NCI-H187 (cell line): ENCODE results near the gene ARHGDIA.

ENCODE experiments used
- DNase-seq, 2 experiments: peaks; one replicate each; lab custom pipeline; 2025; lab: John Stamatoyannopoulos, UW

Gene ARHGDIA

GRCh38 chr17:81906476-81907218 is 35.5 kb upstream of the ARHGDIA start:
- no peak for DNase-seq

DNA sequence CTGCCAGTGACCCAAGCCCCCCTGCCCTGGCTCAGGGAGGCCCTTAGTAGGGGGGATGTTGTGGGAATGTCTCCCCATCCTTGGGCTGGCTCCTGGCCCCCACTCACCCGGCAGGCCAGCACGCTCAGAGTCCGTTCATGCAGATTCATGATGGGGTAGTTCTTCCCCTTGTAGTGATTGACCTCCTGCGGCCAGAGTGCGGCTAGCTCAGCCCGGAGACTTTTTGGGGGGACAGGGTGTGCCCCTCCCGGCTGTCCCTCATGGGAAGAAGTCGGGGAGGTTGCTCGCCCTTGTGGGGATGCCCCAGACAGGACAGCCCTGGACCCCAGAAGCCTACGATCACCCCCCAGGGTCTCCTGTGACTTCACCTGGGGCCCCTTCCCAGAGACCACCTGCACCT is 34.9 kb upstream of the ARHGDIA start:
- DNase-seq: no peak

GRCh38 chr17:81905424-81905875 is 34.3 kb upstream of the ARHGDIA start:
- no peak for DNase-seq

DNA sequence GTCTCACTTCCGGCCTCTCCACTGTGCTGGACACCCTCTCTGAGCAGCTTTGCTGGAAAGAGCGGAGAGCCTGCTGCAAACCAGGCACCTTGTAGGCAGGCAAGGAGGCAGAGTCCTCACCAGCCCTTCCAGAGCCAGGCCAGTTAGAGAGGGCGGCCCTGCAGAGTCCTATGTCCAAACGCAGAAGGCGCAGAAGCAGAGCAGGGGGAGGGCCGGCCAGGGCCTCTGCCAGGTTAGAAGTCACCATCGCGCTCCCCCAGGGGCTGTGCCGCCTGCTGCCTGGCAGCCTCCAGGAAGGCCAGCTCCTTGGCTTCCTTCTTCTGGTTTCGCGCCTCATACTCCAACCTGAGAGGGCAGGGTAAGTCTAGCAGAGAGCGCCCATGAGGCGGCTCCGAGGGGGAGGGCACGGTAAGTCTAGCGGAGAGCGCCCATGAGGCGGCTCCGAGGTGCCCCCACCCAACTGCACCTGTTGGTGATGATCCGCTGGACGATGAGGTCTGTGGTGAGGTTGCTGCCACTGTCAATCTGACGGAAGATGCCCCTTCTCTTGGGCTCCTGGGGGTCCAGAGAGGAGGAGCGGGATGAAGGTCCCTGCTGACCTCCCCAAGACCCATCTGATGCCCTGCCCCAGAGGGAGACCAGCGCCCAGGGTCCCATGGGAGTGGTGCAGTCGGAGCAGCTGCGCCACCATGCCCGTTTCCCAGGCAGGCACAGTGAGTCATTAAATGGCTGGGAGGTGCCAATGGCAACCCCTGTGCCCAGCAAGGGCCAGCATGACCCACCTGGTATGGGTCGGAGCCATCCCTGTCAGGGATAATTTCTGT is 33.7 kb upstream of the ARHGDIA start:
- DNase-seq: no peak

- DNase-seq: no peak
Measured at GRCh38 chr17:81903896-81904599, 32.9 kb upstream of the ARHGDIA start.

- DNase-seq: no peak
Measured at GRCh38 chr17:81903415-81903831, 32.3 kb upstream of the ARHGDIA start.

DNA sequence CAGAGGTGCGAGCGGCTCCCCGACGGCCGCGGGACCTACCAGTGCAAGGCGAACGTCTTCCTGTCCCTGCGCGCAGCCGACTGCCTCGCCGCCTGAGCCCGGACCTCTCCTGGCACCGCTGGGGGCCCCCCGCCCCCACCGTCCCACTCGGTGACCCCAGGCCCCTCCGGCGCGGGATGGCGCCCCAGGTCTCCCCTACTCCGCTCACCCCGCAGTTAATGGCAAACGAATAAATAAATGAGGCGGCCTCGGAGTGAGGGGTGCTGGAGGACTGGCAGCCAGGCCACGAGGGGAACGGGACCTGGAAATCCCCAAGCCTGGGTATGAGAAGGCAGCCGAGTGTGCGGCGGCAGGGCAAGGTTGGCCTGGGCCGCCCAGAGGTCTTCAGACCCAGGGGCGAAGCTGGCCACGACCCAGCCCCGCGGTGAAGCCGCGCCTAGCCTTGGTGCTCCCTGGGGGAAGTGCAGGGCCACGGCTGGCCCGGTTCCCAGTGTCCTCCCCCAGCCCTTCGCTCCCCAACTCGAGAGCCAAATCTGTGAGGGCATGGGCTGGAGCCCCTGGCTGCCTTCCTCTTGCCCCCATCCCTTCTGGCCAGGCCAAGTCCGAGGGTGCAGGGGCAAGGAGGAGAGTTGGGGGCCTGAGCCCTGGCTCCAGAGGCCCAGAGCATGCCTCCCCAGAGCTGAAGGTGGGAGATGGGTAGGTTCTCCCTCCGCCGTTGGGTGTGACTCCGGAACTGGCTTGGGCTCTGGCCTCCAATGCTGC is 31.7 kb upstream of the ARHGDIA start:
- DNase-seq: no peak

DNA sequence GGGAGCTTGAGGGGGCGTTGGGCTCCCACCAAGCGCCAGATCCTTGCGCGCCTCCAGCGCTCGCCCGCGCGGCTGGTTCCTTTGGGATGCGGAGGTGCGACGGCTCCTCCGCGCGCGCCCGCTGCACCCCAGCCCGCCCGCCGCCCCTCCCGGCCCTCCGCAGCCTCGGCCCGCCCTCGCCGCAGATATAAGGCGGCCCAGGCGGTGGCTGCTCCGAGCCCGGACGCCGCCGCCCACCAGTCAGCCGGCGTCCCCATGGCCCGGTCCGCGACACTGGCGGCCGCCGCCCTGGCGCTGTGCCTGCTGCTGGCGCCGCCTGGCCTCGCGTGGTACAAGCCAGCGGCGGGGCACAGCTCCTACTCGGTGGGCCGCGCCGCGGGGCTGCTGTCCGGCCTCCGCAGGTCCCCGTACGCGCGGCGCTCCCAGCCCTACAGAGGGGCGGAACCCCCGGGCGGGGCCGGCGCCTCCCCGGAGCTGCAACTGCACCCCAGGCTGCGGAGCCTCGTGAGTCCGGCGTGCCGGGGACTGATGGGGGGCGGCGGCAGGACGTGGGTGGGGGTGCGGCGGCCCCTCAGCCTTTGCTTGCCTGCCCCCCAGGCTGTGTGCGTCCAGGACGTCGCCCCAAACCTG is 31.0 kb upstream of the ARHGDIA start, which contains the start of gene NPB:
TSS of gene NPB (plus strand) at position 216 of the 630 bp plus-strand sequence. CDS start at position 256, 40 bp downstream.
- no peak for DNase-seq

- no peak for DNase-seq
Measured at GRCh38 chr17:81901167-81902022, 30.3 kb upstream of the ARHGDIA start.

- no peak for DNase-seq
Measured at GRCh38 chr17:81900181-81900820, 29.2 kb upstream of the ARHGDIA start.

DNA sequence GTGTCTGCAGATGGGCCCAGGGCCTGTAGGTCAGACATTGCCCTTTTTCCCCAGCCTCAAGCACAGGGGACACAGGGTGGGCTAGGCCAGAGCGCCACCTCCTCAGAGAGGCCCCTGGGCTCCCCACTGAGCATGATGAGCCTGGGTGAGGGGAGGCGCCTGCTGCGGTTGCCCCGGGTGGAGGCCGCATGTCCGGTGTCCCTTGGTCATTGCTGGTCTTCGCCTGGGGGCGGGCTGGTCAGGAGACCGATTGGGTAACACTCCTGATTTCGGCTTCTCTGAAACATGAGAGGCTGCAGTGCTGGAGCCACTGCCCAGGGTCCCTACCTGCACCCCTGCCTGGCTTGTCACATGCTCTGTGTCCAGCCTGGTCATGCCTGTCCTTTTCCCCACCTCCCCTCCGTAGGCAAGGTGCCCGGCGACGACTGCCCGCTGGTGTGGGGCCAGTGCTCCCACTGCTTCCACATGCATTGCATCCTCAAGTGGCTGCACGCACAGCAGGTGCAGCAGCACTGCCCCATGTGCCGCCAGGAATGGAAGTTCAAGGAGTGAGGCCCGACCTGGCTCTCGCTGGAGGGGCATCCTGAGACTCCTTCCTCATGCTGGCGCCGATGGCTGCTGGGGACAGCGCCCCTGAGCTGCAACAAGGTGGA is 28.5 kb upstream of the ARHGDIA start:
- DNase-seq: no peak

DNA sequence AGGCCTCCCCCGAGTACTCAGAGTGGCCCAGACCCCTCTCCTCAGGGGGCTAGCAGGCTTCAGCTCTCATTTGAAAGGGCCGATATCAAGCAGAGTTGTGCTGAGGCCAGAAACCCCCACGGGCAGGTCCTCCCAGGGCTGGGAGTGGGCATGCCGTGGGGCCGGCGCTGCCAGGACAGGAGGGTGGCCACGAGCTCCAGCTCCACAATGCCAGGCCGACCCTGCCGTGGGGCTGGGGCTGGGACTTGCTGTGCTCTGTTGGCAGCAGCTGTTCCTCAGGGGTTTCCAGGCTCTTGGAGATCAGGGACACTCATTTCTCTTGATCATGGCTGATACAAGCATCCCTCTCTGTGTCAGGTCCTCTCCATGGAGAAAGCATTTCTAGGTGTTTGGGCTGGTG is 27.7 kb upstream of the ARHGDIA start:
- no peak for DNase-seq

DNA sequence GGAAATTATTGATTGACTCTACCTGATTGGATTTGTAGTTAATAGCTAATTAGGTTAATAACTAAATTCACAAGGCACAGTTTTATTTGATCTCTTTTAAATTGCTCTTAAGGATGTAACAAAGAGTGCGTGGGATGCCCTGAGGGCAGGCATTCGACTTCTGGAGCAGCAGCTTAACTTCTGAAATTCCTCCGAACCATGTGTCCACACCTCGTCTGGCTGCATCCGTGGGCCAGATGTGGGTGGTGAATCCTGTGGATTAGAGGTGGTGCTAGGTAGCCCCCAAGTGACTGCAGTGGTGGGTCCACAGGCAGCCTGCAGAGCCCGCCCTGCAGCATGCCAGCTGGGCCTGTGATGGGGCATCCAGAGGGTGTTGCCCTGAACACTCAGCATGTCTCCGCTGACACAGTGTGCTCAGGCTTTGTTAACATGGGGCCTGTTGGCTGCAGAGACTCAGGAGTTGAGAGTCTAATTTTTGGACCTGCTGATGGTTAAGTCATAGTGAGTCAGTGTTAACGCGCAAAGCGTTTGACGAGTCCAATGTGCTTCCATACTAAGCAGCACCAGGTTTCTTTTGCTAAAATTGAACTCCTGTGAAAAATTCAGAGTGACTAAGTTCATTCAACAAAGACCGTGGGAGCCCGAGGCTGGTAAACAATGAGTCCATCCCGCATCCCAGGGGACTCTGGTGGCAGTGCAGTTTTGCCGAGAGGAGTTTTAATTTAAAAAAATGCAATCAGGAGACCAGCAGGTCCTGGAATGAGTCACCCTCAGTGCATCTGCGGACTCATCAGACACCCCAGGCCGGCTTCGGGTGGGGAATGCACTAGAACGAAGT is 27.1 kb upstream of the ARHGDIA start:
- DNase-seq: no peak

GRCh38 chr17:81895400-81895799 is 24.3 kb upstream of the ARHGDIA start:
- no peak for DNase-seq

DNA sequence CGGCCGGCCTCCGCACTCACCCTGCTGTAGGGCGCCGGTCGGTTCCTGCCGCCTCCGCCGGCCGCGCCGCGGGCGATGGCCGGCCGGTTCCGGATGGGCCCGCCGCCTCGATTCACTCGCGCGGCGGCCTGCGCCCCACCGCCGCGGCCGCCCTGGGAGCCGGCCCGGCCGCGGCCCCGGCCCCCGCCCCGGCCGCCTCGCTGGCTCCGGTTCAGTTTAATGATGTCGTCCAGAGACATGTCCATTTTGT is 20.1 kb upstream of the ARHGDIA start:
- no peak for DNase-seq

DNA sequence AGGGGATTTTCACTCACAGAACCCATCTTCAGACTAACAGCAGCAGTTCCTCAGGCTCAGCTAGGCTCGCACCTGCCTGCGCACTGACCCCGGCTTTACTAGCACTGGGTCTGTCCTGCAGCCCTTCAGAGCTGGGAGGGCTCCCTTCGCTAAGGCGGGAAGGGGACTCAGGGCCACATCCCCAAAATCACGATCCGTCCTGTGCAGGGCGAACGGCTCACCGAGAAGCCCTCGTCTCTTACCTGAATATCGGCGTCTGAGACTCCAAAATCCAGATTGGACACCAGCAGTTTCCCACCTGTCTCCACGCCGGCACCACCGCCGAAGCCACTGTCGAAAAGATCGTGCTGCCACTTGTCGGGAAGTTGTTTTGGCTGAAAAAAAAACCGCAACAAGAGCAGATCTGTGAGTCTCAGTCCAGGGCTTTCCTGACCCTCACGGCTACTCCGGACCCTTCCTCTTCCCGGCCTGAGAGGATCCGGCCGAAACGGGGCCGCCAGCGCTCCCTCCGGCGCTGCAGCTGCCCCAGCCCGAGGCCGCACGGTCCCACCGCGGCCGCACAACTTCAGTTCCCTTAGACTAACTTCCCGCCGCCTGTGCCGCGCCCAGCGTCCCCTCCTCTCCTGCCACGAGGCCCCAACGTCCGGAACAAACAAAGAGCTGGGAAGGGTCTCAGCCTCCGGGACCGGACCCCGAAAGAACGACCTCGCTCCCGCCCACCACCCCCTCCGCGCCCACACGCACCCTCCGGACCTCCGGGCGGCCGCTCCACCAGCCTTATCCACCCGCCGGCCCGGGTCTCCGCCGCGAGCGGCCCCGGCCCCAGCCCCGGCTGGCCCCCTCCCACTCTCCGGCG is 19.5 kb upstream of the ARHGDIA start:
- DNase-seq: no peak

DNA sequence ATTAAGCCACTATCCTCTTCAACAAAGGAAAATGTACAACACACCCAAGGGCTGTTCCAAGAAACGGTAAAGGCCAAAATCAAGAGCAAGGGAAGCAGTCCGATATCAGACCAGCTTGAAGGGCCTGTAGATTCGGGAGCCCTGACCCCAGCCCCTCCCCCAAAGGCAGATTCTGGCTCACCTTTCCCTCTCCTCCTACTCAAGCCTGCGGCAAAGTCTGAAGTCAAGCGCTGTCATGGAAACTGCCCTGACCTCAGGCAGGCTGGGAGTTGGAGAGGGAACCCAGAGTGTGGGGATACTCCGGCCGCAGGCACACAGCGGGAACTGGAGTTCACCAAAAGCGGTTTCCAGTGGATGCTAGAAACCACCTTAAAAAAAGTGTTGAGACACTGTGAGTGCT is 18.5 kb upstream of the ARHGDIA start:
- DNase-seq: no peak
